GM12878 (cell line): Measurements from ENCODE around the gene ANKRD62. TPM values are rescaled to one million over a fixed set of nuclear protein-coding genes. Genes with fewer than 3 reads are reported as not detected.

Experiments
- ATAC-seq: fragments of 200-7000 bp; cut with Tn5 transposase; 3 replicates; pipeline ENCODE4 v1.9.1; 2020; ENCODE audit warnings: mild to moderate bottlenecking, moderate library complexity
- BruUV-seq: library from RNA; stranded (reverse); fragments of 400-500 nt; replicated peaks from 2 replicates; lab custom pipeline; 2021; lab: Mats Ljungman, UMichigan
- CTCF ChIA-PET: fragments of 300-600 bp; sonication (Branson Sonifier 250); formaldehyde crosslinking; extraction: SDS; loops from one replicate; lab custom pipeline; 2021; ENCODE audit warnings: inconsistent platforms; lab: Yijun Ruan, JAX
- POLR2A ChIA-PET: fragments of 350-600 bp; formaldehyde crosslinking; extraction: SDS; loops from one replicate; lab custom pipeline; 2021; ENCODE audit warnings: inconsistent platforms; lab: Charles Lee
- RAD21 ChIA-PET: fragments of 300-600 bp; sonication (Branson Sonifier 250); formaldehyde crosslinking; loops from one replicate; lab custom pipeline; 2023; ENCODE audit warnings: antibody characterized with exemption; ENCODE audit not compliant: unreplicated experiment; lab: Charles Lee
- SMC1A ChIA-PET: fragments of 300-600 bp; sonication (Branson Sonifier 250); formaldehyde crosslinking; loops from one replicate; lab custom pipeline; 2023; ENCODE audit not compliant: unreplicated experiment, uncharacterized antibody; lab: Charles Lee
- DNase-seq: peaks from one replicate; pipeline ENCODE4 v3.0.0-alpha.2; 2011; ENCODE audit warnings: low read depth, low spot score
- FAIRE-seq: peaks from 3 replicates; lab custom pipeline; 2011; peaks lifted over from hg19 to GRCh38; lab: Jason Lieb, UNC
- H2AFZ ChIP-seq: 2 replicates; pipeline ENCODE4 v1.6.0; 2011; ENCODE audit warnings: low read depth, low read length, control low read depth; ENCODE audit not compliant: control insufficient read depth
- H3K27ac ChIP-seq: 2 replicates; pipeline ENCODE4 v1.5.1; 2011; ENCODE audit warnings: control low read depth; ENCODE audit not compliant: control insufficient read depth, insufficient read depth
- H3K27me3 ChIP-seq, 2 experiments: replicated peaks in 1 of 2; 2 replicates each; pipeline versions ENCODE4 v1.6.0 to v1.6.1; 2011; ENCODE audit warnings: low read length in 1 of 2; ENCODE audit not compliant: control insufficient read depth in 2 of 2, insufficient read depth in 2 of 2
- H3K36me3 ChIP-seq, 2 experiments: 2 replicates each; pipeline ENCODE4 v1.5.1; 2011; ENCODE audit warnings: low read length in 1 of 2; ENCODE audit not compliant: control insufficient read depth in 2 of 2, insufficient read depth in 2 of 2
- H3K4me1 ChIP-seq: 2 replicates; pipeline ENCODE4 v1.6.1; 2011; ENCODE audit warnings: mild to moderate bottlenecking, low read length, moderate library complexity, mixed read lengths; ENCODE audit not compliant: control insufficient read depth, insufficient read depth
- H3K4me2 ChIP-seq: 2 replicates; pipeline ENCODE4 v1.6.0; 2011; ENCODE audit warnings: control low read depth; ENCODE audit not compliant: control insufficient read depth, insufficient read depth
- H3K4me3 ChIP-seq: fragments of 200-600 bp; sonication (generic); 2 replicates; pipeline ENCODE4 v1.5.1; 2016
- H3K79me2 ChIP-seq: 2 replicates; pipeline ENCODE4 v1.6.0; 2011; ENCODE audit warnings: low read length; ENCODE audit not compliant: control insufficient read depth, insufficient read depth
- H3K9ac ChIP-seq: 2 replicates; pipeline ENCODE4 v1.8.0; 2011; ENCODE audit warnings: low read length, control low read depth, mixed read lengths; ENCODE audit not compliant: control insufficient read depth, insufficient read depth
- H3K9me3 ChIP-seq: replicated peaks from 3 replicates; pipeline ENCODE4 v1.5.1; 2011; ENCODE audit warnings: mild to moderate bottlenecking, low read length; ENCODE audit not compliant: control insufficient read depth, insufficient read depth
- H4K20me1 ChIP-seq: 2 replicates; pipeline ENCODE4 v1.6.0; 2011; ENCODE audit not compliant: control insufficient read depth, insufficient read depth
- DPF2 ChIP-seq: fragments of 450-650 bp; IDR thresholded peaks from 2 replicates; pipeline ENCODE4 v1.6.1; 2017; ENCODE audit warnings: mild to moderate bottlenecking
- EP300 ChIP-seq, 2 experiments: fragments of 150-350 bp in 1 of 2; IDR thresholded peaks; 2 replicates each; pipeline ENCODE4 v1.6.1; 2011 to 2012; ENCODE audit warnings: low read depth in 2 of 2, low read length in 2 of 2, borderline replicate concordance in 1 of 2, improper control_type of control experiment in 1 of 2, inconsistent platforms in 1 of 2; ENCODE audit not compliant: control insufficient read depth in 1 of 2
- EZH2 ChIP-seq: IDR thresholded peaks from 2 replicates; pipeline ENCODE4 v1.6.1; 2012; ENCODE audit warnings: low read depth, mild to moderate bottlenecking, control low read depth, inconsistent platforms, low read length, borderline replicate concordance; ENCODE audit not compliant: control insufficient read depth
- HSF1 ChIP-seq: fragments of 150-350 bp; IDR thresholded peaks from 2 replicates; pipeline ENCODE4 v1.6.1; 2014; ENCODE audit warnings: mild to moderate bottlenecking, low read depth, low read length
- MAX ChIP-seq: IDR thresholded peaks from 2 replicates; pipeline ENCODE4 v1.6.1; 2012; ENCODE audit warnings: low read depth, low read length, improper control_type of control experiment
- MXI1 ChIP-seq: fragments of 150-350 bp; IDR thresholded peaks from 2 replicates; pipeline ENCODE4 v1.6.1; 2011; ENCODE audit warnings: low read depth, mild to moderate bottlenecking, inconsistent platforms, low read length, improper control_type of control experiment
- NR2C1 ChIP-seq: fragments of 450-650 bp; IDR thresholded peaks from 2 replicates; pipeline ENCODE4 v1.6.1; 2017; ENCODE audit warnings: antibody characterized with exemption, mild to moderate bottlenecking, moderate library complexity
- PBX3 ChIP-seq: IDR thresholded peaks from 2 replicates; pipeline ENCODE4 v1.6.1; 2011; ENCODE audit warnings: mild to moderate bottlenecking, low read depth, low read length, moderate library complexity; ENCODE audit not compliant: insufficient replicate concordance
- SMAD1 ChIP-seq: fragments of 450-650 bp; IDR thresholded peaks from 2 replicates; pipeline ENCODE4 v1.6.1; 2018; ENCODE audit warnings: mild to moderate bottlenecking, low read depth; ENCODE audit not compliant: partially characterized antibody
- SP1 ChIP-seq: IDR thresholded peaks from one replicate; pipeline ENCODE4 v1.6.1; 2011; ENCODE audit warnings: low read depth, low read length
- SUZ12 ChIP-seq: fragments of 200-600 bp; sonication (generic); IDR thresholded peaks from one replicate; pipeline ENCODE4 v1.6.1; 2018; ENCODE audit warnings: antibody characterized with exemption, mild to moderate bottlenecking; ENCODE audit not compliant: unreplicated experiment
- ZNF592 ChIP-seq: fragments of 450-650 bp; IDR thresholded peaks from 2 replicates; pipeline ENCODE4 v1.6.1; 2017; ENCODE audit warnings: mild to moderate bottlenecking, moderate library complexity
- ZZZ3 ChIP-seq: IDR thresholded peaks from 2 replicates; pipeline ENCODE4 v1.6.1; 2011; ENCODE audit warnings: low read depth; ENCODE audit not compliant: control insufficient read depth, insufficient read length
- WGBS: methylation state at CpG from one replicate; pipeline ENCODE4 v1.1.6; 2016; ENCODE audit warnings: low lambda C conversion rate; ENCODE audit not compliant: insufficient replicate concordance, insufficient coverage; ENCODE audit errors: missing lambda C conversion rate; 5-methylcytosine and 5-hydroxymethylcytosine counted together
- in situ Hi-C: fragments of 300-500 bp; cut with MboI; formaldehyde crosslinking; loops from 9 replicates; pipeline ENCODE4 v1.14.3; 2018; ENCODE audit warnings: mixed read lengths
- intact Hi-C: fragments of 100-400 bp; cut with micrococcal nuclease; formaldehyde crosslinking; loops from one replicate; pipeline ENCODE4 v1.14.2; 2022; ENCODE audit not compliant: unreplicated experiment
- polyA plus RNA-seq, 11 experiments: library from polyadenylated mRNA; depleted of rRNA in 4 of 11; unstranded in 6 of 11; stranded (reverse) in 5 of 11; fragments of >200 nt; fragmentation: Nextera tagmentation in 4 of 11; fragmentation: Illumina TruSeq in 1 of 11; extraction: Ambion mirVana in 4 of 11; extraction: Trizol in 1 of 11; gene quantifications; 1 replicate in 1 of 11; 2 replicates in 10 of 11; pipeline versions ENCODE4 v1.2.1 to v1.2.3, GENCODE V29; 2011 to 2016; ENCODE audit warnings: inconsistent platforms in 2 of 11, missing spikeins in 2 of 11, low read depth in 1 of 11
- total RNA-seq, 4 experiments: library from RNA; depleted of rRNA in 3 of 4; stranded (reverse); fragments of >200 nt in 3 of 4; fragmentation: Illumina TruSeq in 1 of 4; extraction: Trizol in 1 of 4; gene quantifications; 2 replicates each; pipeline versions ENCODE4 v1.2.1 to v1.2.3, GENCODE V29; 2013 to 2021

The ANKRD62 gene
- total and polyA plus RNA-seq, 10 of the 15 experiments (the other 5 are each of a cell fraction or from before 2014, with no cell fraction given), result not detected

GRCh38 chr18:12119358-12119757 lies 25.7 kb downstream of the ANKRD62 start:
- no peak overlapping the region for H3K27ac ChIP-seq
- no peak overlapping the region for H3K4me2 ChIP-seq
- FAIRE-seq (no peak), ATAC-seq (no peak), DNase-seq (no peak)
- ChIA-PET POLR2A (no interaction called here), RAD21 (no interaction called here), CTCF (no interaction called here), SMC1A (no interaction called here)
- no peak overlapping the region for H3K9ac ChIP-seq
- no peaks in the 10 kb centered on the region for H3K79me2 ChIP-seq
- no peaks in the 10 kb centered on the region; a peak in 1 of 4 replicates for H3K27me3 ChIP-seq
- no peaks in the 10 kb centered on the region for H3K4me1 ChIP-seq
- no peaks in the 10 kb centered on the region for H4K20me1 ChIP-seq
- no peak for TF ChIP-seq ZZZ3
- TF ChIP-seq NR2C1, result no peak
- TF ChIP-seq HSF1, result no peak
- TF ChIP-seq ZNF592, result no peak
- no peak for TF ChIP-seq SMAD1
- no peak for TF ChIP-seq SUZ12
- no peak for TF ChIP-seq DPF2
- no peak for TF ChIP-seq PBX3
- TF ChIP-seq SP1, result no peak
- no peak for TF ChIP-seq EP300 (IDR thresholded peaks at IDR 0.05; ENCODE audit: borderline replicate concordance in 1 of 2, control insufficient read depth in 1 of 2, low read depth in 2 of 2, low read length in 2 of 2)
- no peak for TF ChIP-seq EZH2
- no peak for TF ChIP-seq MXI1
- no peak for TF ChIP-seq MAX
- no peaks in the 10 kb centered on the region for H3K9me3 ChIP-seq
- no peak overlapping the region for H2AFZ ChIP-seq
- BruUV-seq, result no TSS peak
- 50% methylated on average over 2 of the region's 2 CpGs for WGBS
- H3K4me3 ChIP-seq, result no peak overlapping the region
- no peaks in the 10 kb centered on the region for H3K36me3 ChIP-seq
- in situ Hi-C loops (no loop called here), intact Hi-C loops (no loop called here)
